Body of pancreas (tissue), 4 donors: ENCODE results near the gene SOX12. TPM values are rescaled to one million over a fixed set of nuclear protein-coding genes. Genes with fewer than 3 reads are reported as not detected.

Experiments used
- ATAC-seq: fragments of 150-250 bp; one replicate; pipeline ENCODE4 v1.9.1; 2016
- DNase-seq, 4 donors: peaks; one replicate each; pipeline ENCODE4 v3.0.0-alpha.2; 2019
- H3K27ac ChIP-seq, 4 donors: fragments of 200-600 bp; sonication (generic); 1 replicate in 3 of 4; 2 replicates in 1 of 4; pipeline versions ENCODE4 v1.5.1 to v1.6.1; 2016 to 2019; ENCODE audit warnings: mild to moderate bottlenecking in 1 of 4, mixed read lengths in 1 of 4, moderate library complexity in 1 of 4
- H3K27me3 ChIP-seq, 2 donors: fragments of 200-600 bp; sonication (generic); one replicate each; pipeline ENCODE4 v1.6.0; 2016; ENCODE audit warnings: mild to moderate bottlenecking in 1 of 2
- H3K36me3 ChIP-seq, 2 donors: fragments of 200-600 bp; sonication (generic); replicated peaks in 1 of 2; 2 replicates each; pipeline ENCODE4 v1.5.1; 2016; ENCODE audit warnings: low read depth in 2 of 2; ENCODE audit not compliant: insufficient read depth in 1 of 2
- H3K4me1 ChIP-seq: fragments of 200-600 bp; sonication (generic); one replicate; pipeline ENCODE4 v1.6.0; 2016
- H3K4me3 ChIP-seq, 2 donors: fragments of 200-600 bp; sonication (generic); 1 replicate in 1 of 2; 2 replicates in 1 of 2; pipeline ENCODE4 v1.5.1; 2016 to 2019
- H3K9me3 ChIP-seq, 3 donors: fragments of 200-600 bp; sonication (generic); 1 replicate in 2 of 3; 2 replicates in 1 of 3; pipeline ENCODE4 v1.5.1; 2016
- POLR2A ChIP-seq, 3 donors: fragments of 450-650 bp; IDR thresholded peaks; one replicate each; pipeline ENCODE4 v1.6.1; 2016; ENCODE audit warnings: antibody characterized with exemption in 3 of 3, mild to moderate bottlenecking in 2 of 3
- WGBS, 2 donors: methylation state at CpG; one replicate each; pipeline ENCODE4 v1.1.5; 2017; 5-methylcytosine and 5-hydroxymethylcytosine counted together
- intact Hi-C: fragments of 100-400 bp; cut with DNase I; formaldehyde crosslinking; loops from one replicate; pipeline ENCODE4 v1.15.1; 2023
- total RNA-seq, 2 donors: library from RNA; depleted of rRNA; stranded (reverse); fragments of >200 nt; gene quantifications; one replicate each; pipeline ENCODE4 v1.1.0, GENCODE V29; 2016
- TF ChIP-seq, protein P1 (sequence below), 7 experiments: fragments of 450-650 bp in 4 of 7; fragments of 200-600 bp in 3 of 7; sonication (generic) in 3 of 7; IDR thresholded peaks; one replicate each; pipeline ENCODE4 v1.5.1; 2016 to 2019; ENCODE audit warnings: antibody characterized with exemption in 7 of 7

Gene SOX12
- total RNA-seq, 2 donors from 2014 or later = 6.2 to 17.1 TPM

DNA sequence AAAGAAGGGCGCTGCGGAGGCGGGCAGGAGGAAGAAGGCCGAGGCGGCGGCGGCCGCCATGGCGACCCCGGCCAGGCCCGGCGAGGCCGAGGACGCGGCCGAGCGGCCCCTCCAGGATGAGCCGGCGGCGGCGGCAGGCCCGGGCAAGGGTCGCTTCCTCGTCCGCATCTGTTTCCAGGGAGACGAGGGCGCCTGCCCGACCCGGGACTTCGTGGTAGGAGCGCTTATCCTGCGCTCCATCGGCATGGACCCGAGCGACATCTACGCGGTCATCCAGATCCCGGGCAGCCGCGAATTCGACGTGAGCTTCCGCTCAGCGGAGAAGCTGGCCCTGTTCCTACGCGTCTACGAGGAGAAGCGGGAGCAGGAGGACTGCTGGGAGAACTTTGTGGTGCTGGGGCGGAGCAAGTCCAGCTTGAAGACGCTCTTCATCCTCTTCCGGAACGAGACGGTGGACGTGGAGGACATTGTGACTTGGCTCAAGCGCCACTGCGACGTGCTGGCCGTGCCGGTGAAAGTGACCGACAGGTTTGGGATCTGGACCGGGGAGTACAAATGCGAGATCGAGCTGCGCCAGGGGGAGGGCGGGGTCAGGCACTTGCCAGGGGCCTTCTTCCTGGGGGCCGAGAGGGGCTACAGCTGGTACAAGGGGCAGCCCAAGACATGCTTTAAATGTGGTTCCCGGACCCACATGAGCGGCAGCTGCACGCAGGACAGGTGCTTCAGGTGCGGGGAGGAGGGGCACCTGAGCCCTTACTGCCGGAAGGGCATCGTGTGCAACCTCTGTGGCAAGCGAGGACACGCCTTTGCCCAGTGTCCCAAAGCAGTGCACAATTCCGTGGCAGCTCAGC, 27.2 kb upstream of the SOX12 start:
- Histone ChIP-seq H3K4me3 (peak overlapping the region; percentile 59 to 63), H3K9me3 (no peaks in the 10 kb centered on the region), H3K27ac (peak overlapping the region; percentile 86 to 97 (median 94)), H3K4me1 (peaks cover 28% of the 10 kb centered on the region), H3K27me3 (no peaks in the 10 kb centered on the region), H3K36me3 (no peaks in the 10 kb centered on the region)
- TF ChIP-seq POLR2A (IDR thresholded peaks at IDR 0.05) = peak; percentile 21 to 71 (median 65)
- TF ChIP-seq, protein P1, sequence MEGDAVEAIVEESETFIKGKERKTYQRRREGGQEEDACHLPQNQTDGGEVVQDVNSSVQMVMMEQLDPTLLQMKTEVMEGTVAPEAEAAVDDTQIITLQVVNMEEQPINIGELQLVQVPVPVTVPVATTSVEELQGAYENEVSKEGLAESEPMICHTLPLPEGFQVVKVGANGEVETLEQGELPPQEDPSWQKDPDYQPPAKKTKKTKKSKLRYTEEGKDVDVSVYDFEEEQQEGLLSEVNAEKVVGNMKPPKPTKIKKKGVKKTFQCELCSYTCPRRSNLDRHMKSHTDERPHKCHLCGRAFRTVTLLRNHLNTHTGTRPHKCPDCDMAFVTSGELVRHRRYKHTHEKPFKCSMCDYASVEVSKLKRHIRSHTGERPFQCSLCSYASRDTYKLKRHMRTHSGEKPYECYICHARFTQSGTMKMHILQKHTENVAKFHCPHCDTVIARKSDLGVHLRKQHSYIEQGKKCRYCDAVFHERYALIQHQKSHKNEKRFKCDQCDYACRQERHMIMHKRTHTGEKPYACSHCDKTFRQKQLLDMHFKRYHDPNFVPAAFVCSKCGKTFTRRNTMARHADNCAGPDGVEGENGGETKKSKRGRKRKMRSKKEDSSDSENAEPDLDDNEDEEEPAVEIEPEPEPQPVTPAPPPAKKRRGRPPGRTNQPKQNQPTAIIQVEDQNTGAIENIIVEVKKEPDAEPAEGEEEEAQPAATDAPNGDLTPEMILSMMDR (IDR thresholded peaks at IDR 0.05) = no peak
- ATAC-seq (peak; percentile 42), DNase-seq (peak; percentile 59 to 71 (median 68))
- 0 to 1% methylated on average over 23 to 60 of the region's 75 CpGs for whole genome bisulfite sequencing, 2 donors
- intact Hi-C loops = no loop called here

DNA sequence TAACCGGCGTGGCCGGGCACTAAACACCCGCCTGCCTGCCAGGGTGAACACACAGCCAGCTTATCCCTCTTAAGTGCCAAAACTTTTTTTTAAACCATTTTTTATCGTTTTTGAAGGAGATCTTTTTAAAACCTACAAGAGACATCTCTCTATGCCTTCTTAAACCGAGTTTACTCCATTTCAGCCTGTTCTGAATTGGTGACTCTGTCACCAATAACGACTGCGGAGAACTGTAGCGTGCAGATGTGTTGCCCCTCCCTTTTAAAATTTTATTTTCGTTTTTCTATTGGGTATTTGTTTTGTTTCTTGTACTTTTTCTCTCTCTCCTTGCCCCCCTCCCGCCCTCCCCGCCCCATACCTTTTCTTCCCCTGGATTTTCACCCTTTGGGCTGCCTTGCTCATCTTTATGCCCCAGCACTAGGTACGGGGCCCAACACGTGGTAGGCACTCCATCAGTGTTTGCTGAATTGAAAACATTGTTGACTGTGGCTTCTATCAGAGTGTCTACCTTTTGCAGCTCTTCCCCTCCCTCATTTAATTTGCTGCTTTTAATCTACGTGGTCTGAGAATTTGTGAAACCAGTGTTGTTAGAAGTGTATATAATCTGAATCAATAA, 26.5 kb upstream of the SOX12 start:
- peak overlapping the region; percentile 86 to 97 (median 94) for H3K27ac ChIP-seq
- intact Hi-C loops = no loop called here
- H3K36me3 ChIP-seq = no peaks in the 10 kb centered on the region
- TF ChIP-seq POLR2A (IDR thresholded peaks at IDR 0.05) = no peak
- TF ChIP-seq, protein P1 (IDR thresholded peaks at IDR 0.05) = no peak
- H3K4me3 ChIP-seq = peak overlapping the region; percentile 59 to 63
- WGBS, 2 donors = 7 to 9% methylated on average over 15 of the region's 15 CpGs
- DNase-seq = no peak
- ATAC-seq = no peak
- no peaks in the 10 kb centered on the region for H3K27me3 ChIP-seq
- H3K4me1 ChIP-seq = peaks cover 28% of the 10 kb centered on the region
- H3K9me3 ChIP-seq = no peaks in the 10 kb centered on the region

DNA sequence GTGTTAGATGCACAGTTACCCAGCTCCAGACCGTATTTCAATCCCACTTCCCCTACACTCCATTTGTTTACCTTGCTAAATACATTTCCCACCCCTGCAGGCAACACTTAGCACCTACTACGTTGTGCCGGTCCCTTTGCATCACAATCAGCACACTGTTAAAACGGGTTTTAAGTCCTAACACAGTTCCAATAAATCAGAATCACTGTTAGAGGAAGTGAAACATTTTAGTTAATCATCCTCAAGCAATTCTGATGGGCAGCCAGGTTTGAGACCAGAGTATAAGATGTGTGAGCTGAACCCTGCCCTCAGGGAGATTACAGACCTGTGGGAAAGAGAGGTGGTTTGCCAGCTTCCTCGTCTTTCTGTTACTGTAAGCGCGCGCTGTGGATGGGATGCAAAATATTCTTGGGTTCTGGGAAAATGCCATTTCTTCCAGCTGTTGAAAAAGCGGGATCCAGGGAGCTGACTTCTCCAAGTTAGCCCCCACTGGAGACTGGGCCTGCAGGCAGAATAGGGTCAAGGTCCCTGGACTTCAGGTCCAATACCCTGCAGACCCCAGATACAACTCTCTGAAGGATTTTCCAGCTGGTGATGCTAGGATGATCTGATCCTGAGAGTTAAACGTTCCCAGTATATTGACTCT, 24.9 kb upstream of the SOX12 start:
- no peak overlapping the region for H3K4me3 ChIP-seq
- DNase-seq = no peak
- intact Hi-C loops = no loop called here
- TF ChIP-seq, protein P1 (IDR thresholded peaks at IDR 0.05) = no peak
- no peak for TF ChIP-seq POLR2A (IDR thresholded peaks at IDR 0.05)
- H3K27ac ChIP-seq = no peak overlapping the region
- WGBS, 2 donors = 42 to 62% methylated on average over 8 to 10 of the region's 10 CpGs
- H3K4me1 ChIP-seq = peaks cover 28% of the 10 kb centered on the region
- no peak for ATAC-seq
- no peaks in the 10 kb centered on the region for H3K36me3 ChIP-seq
- H3K27me3 ChIP-seq = no peaks in the 10 kb centered on the region
- no peaks in the 10 kb centered on the region for H3K9me3 ChIP-seq

DNA sequence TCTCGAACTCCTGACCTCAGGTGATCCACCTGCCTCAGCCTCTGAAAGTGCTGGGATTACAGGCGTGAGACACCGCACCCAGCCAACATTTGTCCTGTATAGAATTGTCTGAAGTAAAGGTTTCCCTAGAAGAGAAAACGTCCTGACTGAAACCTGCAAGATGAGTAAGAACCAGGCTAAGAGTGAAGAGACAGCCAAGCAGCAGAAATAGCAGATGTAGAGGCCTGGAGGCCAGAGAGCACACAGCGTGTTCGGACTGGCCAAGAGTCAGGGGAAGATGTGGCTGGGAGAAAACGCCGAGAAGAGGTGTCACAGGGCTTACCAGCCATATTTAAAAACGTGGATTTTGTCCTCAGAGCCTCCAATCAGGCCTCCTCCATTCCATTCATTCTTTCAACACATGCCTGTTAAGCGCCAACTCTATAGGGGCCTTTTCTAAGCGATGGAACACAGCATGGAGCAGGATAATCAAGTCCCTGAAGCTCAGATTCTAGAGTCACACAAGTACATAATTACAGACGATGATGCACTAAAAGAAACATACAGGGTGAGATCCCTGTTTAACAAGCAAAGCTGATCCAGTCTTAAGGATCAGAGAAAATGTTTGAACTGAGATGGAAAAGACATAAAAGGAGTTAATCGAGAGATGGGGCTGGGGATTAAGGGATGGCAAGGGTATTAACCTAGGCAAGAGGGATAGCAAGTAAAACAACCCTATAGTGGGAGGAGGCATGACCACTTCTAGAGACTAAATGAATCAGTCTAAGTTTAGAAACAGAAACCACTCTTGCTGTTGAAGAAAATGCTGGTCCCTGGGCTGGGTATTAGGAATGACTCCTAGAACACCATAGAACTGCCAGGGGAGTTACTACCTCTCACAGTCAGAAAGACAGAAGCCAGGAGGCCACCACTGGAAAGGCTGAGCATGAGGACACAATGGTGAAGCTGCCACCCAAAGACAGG, 23.2 kb upstream of the SOX12 start:
- Histone ChIP-seq H3K4me1 (peaks cover 24% of the 10 kb centered on the region), H3K27me3 (no peaks in the 10 kb centered on the region), H3K9me3 (no peaks in the 10 kb centered on the region), H3K27ac (no peak overlapping the region), H3K36me3 (no peaks in the 10 kb centered on the region), H3K4me3 (no peak overlapping the region)
- ATAC-seq = no peak
- TF ChIP-seq, protein P1 (IDR thresholded peaks at IDR 0.05) = no peak
- intact Hi-C loops = no loop called here
- WGBS, 2 donors = 77 to 84% methylated on average over 13 of the region's 13 CpGs
- DNase-seq = no peak
